CD4-positive, alpha-beta T cell treated with Interleukin-2 at 100 ng/mL for 4 hours (primary cell): Measurements from ENCODE around the gene TEKT5.
"Not testable (repeated sequence)": the region's sequence is repeated elsewhere in the genome, so short reads cannot be mapped to it uniquely, and the experiment has no call there.

Source experiments
- DNase-seq: peaks from one replicate; pipeline ENCODE4 v3.0.0-alpha.2; 2020; ENCODE audit warnings: low spot score

Gene TEKT5

GRCh38 chr16:10633429-10633828, 61.3 kb downstream of the TEKT5 start:
- DNase-seq = not testable (repeated sequence)

GRCh38 chr16:10631886-10632285, 62.8 kb downstream of the TEKT5 start:
- DNase-seq = no peak

GRCh38 chr16:10629592-10629963, 65.2 kb downstream of the TEKT5 start:
- no peak for DNase-seq

GRCh38 chr16:10625595-10626357, 69.0 kb downstream of the TEKT5 start:
- DNase-seq = no peak

GRCh38 chr16:10624527-10624926, 70.2 kb downstream of the TEKT5 start:
- no peak for DNase-seq

- no peak for DNase-seq
Observed at GRCh38 chr16:10623059-10623458, 71.7 kb downstream of the TEKT5 start.

- no peak for DNase-seq
Observed at GRCh38 chr16:10622036-10622921, 72.5 kb downstream of the TEKT5 start.

GRCh38 chr16:10621216-10621949, 73.3 kb downstream of the TEKT5 start:
- not testable (repeated sequence) for DNase-seq

GRCh38 chr16:10620120-10620519, 74.6 kb downstream of the TEKT5 start:
- DNase-seq = no peak

- DNase-seq = no peak
Observed at GRCh38 chr16:10619271-10619849, 75.4 kb downstream of the TEKT5 start.

GRCh38 chr16:10618710-10619209, 76.0 kb downstream of the TEKT5 start:
- DNase-seq = no peak

- no peak for DNase-seq
Observed at GRCh38 chr16:10617662-10618420, 76.9 kb downstream of the TEKT5 start.

GRCh38 chr16:10616756-10617640, 77.7 kb downstream of the TEKT5 start:
- no peak for DNase-seq

- DNase-seq = no peak
Observed at GRCh38 chr16:10616419-10616755, 78.3 kb downstream of the TEKT5 start.

GRCh38 chr16:10614685-10615084, 80.0 kb downstream of the TEKT5 start:
- DNase-seq = no peak

GRCh38 chr16:10613785-10614485, 80.8 kb downstream of the TEKT5 start:
- no peak for DNase-seq

GRCh38 chr16:10612649-10613179, 82.0 kb downstream of the TEKT5 start:
- DNase-seq = no peak

GRCh38 chr16:10611825-10612342, 82.8 kb downstream of the TEKT5 start:
- no peak for DNase-seq
